BE2C (cell line): ENCODE measurements around the gene PRKCI.

Experiments
- DNase-seq: peaks from one replicate; pipeline ENCODE4 v3.0.0-alpha.2; 2020
- H3K27me3 ChIP-seq: fragments of 250-450 bp; sonication (Bioruptor Pico); 2 replicates; pipeline ENCODE4 v1.5.1; 2020; ENCODE audit warnings: mild to moderate bottlenecking
- H3K36me3 ChIP-seq: fragments of 250-450 bp; sonication (Bioruptor Pico); 2 replicates; pipeline ENCODE4 v1.5.1; 2020; ENCODE audit warnings: mild to moderate bottlenecking
- H3K4me1 ChIP-seq: fragments of 250-450 bp; sonication (Bioruptor Pico); 2 replicates; pipeline ENCODE4 v1.5.1; 2020
- H3K4me3 ChIP-seq: 2 replicates; pipeline ENCODE4 v1.5.1; 2011; ENCODE audit warnings: low read depth, low read length
- H3K9me3 ChIP-seq: fragments of 250-450 bp; sonication (Bioruptor Pico); 2 replicates; pipeline ENCODE4 v1.5.1; 2020
- CTCF ChIP-seq: IDR thresholded peaks from 2 replicates; pipeline ENCODE4 v1.5.1; 2012; ENCODE audit warnings: mild to moderate bottlenecking, low read depth, low read length

The PRKCI gene

GRCh38 chr3:170290194-170290593, 68.0 kb downstream of the PRKCI start:
- DNase-seq: no peak
- H3K9me3 ChIP-seq: no peaks in the 10 kb centered on the region
- TF ChIP-seq CTCF: no peak
- no peaks in the 10 kb centered on the region for H3K4me1 ChIP-seq
- H3K27me3 ChIP-seq: no peaks in the 10 kb centered on the region
- H3K36me3 ChIP-seq: no peaks in the 10 kb centered on the region
- H3K4me3 ChIP-seq: no peak overlapping the region

GRCh38 chr3:170295586-170295985, 73.4 kb downstream of the PRKCI start:
- no peaks in the 10 kb centered on the region for H3K27me3 ChIP-seq
- H3K4me1 ChIP-seq: no peaks in the 10 kb centered on the region
- H3K9me3 ChIP-seq: no peaks in the 10 kb centered on the region
- no peak overlapping the region for H3K4me3 ChIP-seq
- DNase-seq: no peak
- no peaks in the 10 kb centered on the region; the same call in 1 of the 2 replicates for H3K36me3 ChIP-seq
- TF ChIP-seq CTCF: no peak

GRCh38 chr3:170296703-170297102, 74.5 kb downstream of the PRKCI start:
- no peak for TF ChIP-seq CTCF
- Histone ChIP-seq H3K27me3 (no peaks in the 10 kb centered on the region), H3K4me1 (no peaks in the 10 kb centered on the region), H3K36me3 (no peaks in the 10 kb centered on the region; the same call in 1 of the 2 replicates), H3K9me3 (no peaks in the 10 kb centered on the region), H3K4me3 (no peak overlapping the region)
- DNase-seq: no peak

GRCh38 chr3:170301405-170301804, 79.2 kb downstream of the PRKCI start:
- no peak for TF ChIP-seq CTCF
- H3K36me3 ChIP-seq: no peaks in the 10 kb centered on the region; the same call in 1 of the 2 replicates

GRCh38 chr3:170302008-170302407, 79.8 kb downstream of the PRKCI start:
- no peak for TF ChIP-seq CTCF
- H3K27me3 ChIP-seq: no peaks in the 10 kb centered on the region
- H3K9me3 ChIP-seq: no peaks in the 10 kb centered on the region
- H3K4me3 ChIP-seq: no peak overlapping the region
- no peaks in the 10 kb centered on the region for H3K4me1 ChIP-seq
- no peak for DNase-seq
- H3K36me3 ChIP-seq: no peaks in the 10 kb centered on the region; the same call in 1 of the 2 replicates

More at GRCh38 chr3:170301405-170301804, 79.2 kb downstream of the PRKCI start:
- no peak for DNase-seq
- Histone ChIP-seq H3K27me3 (no peaks in the 10 kb centered on the region), H3K9me3 (no peaks in the 10 kb centered on the region), H3K4me1 (no peaks in the 10 kb centered on the region), H3K4me3 (no peak overlapping the region)

- Histone ChIP-seq H3K27me3 (no peaks in the 10 kb centered on the region), H3K4me1 (peaks cover 3% of the 10 kb centered on the region)
- no peak for DNase-seq
Measured at GRCh38 chr3:170306015-170306414, 83.8 kb downstream of the PRKCI start.

More at GRCh38 chr3:170306015-170306414, 83.8 kb downstream of the PRKCI start:
- Histone ChIP-seq H3K9me3 (no peaks in the 10 kb centered on the region), H3K36me3 (no peaks in the 10 kb centered on the region), H3K4me3 (no peak overlapping the region)
- no peak for TF ChIP-seq CTCF
